Measurements from ENCODE around the gene STOML1.

The STOML1 gene

DNA sequence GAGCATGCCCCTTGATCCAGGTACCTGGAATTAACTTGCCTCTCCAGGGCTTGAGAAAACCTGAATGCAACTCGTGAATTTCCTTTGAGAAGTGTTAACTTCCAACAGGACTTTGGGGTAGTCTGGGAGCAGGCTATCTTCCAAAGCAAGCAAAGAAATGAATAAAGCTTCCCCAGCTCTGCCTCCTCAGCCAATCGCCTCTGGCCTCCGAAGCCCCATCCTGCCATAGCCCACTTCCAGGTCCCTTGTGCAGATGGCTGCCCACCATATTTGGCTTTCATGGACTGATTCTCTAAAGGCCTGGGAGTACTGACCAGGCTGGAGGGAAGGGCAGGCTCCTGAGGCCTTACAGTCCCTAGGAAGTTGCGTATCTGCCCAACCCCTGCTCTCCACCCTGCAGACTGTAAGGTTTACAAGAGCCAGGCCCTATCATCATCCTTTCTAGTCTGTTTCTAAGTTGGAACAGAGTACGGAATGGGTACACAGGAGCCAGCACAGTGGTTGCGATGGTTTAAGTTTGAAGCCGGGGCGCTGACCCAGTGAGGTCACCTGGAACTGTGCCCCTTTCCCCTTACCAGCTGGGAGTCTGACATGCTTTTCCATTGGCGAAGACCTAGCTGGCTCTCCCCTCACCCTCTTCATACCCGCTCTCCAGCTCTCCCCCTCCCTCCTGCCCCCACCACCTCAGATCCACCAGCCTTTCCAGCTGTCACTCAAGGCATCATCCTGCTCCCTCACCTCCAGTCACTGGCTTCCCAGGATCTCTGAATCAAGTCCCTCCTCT is 1.3 kb upstream of the STOML1 start:
- Histone ChIP-seq H3K36me3 (ENCODE audit: insufficient read depth, low read length) (no peaks in the 10 kb centered on the region), H3K4me3 (peak overlapping the region; percentile 92), H3K9ac (ENCODE audit: insufficient read length) (no peak overlapping the region), H3K27ac (no peak overlapping the region), H3K9me3 (ENCODE audit: low read depth, low read length) (no peaks in the 10 kb centered on the region)
- TF ChIP-seq POLR2AphosphoS5 (IDR thresholded peaks at IDR 0.05; ENCODE audit: borderline replicate concordance, low read depth, low read length), result no peak
- no peak for TF ChIP-seq EZH2 (IDR thresholded peaks at IDR 0.05)
- no peak for TF ChIP-seq FOXP2 (optimal IDR thresholded peaks at IDR 0.05; ENCODE audit: control extremely low read depth, extremely low read length, insufficient read depth)
- no peak for DNase-seq (ENCODE audit: low read depth, low spot score)

DNA sequence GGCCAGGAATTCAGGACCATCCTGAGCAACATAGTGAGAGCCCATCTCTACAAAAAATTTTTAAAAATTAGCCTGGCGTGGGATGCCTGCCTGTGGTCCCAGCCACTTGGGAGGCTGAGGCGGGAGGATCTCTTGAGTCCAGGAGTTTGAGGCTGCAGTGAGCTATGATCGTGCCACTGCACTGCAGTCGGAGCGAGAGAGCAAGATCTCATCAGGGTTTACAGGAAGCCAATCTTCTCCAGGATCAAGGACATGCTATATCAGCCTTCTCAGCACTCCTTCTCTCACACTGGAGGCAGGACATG is 451 bp upstream of the STOML1 start:
- Histone ChIP-seq H3K4me3 (peak overlapping the region; percentile 91), H3K9me3 (ENCODE audit: low read depth, low read length) (no peaks in the 10 kb centered on the region), H3K36me3 (ENCODE audit: insufficient read depth, low read length) (no peaks in the 10 kb centered on the region), H3K9ac (ENCODE audit: insufficient read length) (no peak overlapping the region), H3K27ac (no peak overlapping the region)
- TF ChIP-seq EZH2 (IDR thresholded peaks at IDR 0.05) (no peak), POLR2AphosphoS5 (IDR thresholded peaks at IDR 0.05; ENCODE audit: borderline replicate concordance, low read depth, low read length) (no peak), FOXP2 (optimal IDR thresholded peaks at IDR 0.05; ENCODE audit: control extremely low read depth, extremely low read length, insufficient read depth) (no peak)
- no peak for DNase-seq (ENCODE audit: low read depth, low spot score)

DNA sequence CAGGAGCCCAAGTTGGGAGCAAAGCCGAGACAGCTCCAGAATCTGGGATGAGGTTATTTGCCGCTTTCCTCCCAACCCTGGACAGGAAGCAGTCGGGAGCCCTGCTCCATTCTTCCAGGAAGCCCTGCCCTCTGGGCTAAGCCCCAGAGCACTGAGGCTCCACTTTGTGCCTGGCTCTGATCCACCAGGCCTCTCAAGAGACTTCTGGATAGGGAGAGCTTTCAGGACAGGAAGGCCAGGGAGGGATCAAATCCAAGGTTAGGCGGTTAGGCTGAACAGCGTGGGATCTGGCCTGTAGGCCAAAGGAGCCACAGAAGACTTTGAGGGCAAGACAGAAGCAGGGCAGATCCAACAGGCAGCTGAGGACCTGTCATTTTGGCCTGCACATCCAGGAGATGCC is 835 bp downstream of the STOML1 start:
- TF ChIP-seq EZH2 (IDR thresholded peaks at IDR 0.05) (no peak), FOXP2 (optimal IDR thresholded peaks at IDR 0.05; ENCODE audit: control extremely low read depth, extremely low read length, insufficient read depth) (no peak), POLR2AphosphoS5 (IDR thresholded peaks at IDR 0.05; ENCODE audit: borderline replicate concordance, low read depth, low read length) (no peak)
- Histone ChIP-seq H3K36me3 (ENCODE audit: insufficient read depth, low read length) (no peaks in the 10 kb centered on the region), H3K9ac (ENCODE audit: insufficient read length) (peak overlapping the region; percentile 83), H3K27ac (no peak overlapping the region), H3K9me3 (ENCODE audit: low read depth, low read length) (no peaks in the 10 kb centered on the region), H3K4me3 (peak overlapping the region; percentile 91)
- no peak for DNase-seq (ENCODE audit: low read depth, low spot score)

DNA sequence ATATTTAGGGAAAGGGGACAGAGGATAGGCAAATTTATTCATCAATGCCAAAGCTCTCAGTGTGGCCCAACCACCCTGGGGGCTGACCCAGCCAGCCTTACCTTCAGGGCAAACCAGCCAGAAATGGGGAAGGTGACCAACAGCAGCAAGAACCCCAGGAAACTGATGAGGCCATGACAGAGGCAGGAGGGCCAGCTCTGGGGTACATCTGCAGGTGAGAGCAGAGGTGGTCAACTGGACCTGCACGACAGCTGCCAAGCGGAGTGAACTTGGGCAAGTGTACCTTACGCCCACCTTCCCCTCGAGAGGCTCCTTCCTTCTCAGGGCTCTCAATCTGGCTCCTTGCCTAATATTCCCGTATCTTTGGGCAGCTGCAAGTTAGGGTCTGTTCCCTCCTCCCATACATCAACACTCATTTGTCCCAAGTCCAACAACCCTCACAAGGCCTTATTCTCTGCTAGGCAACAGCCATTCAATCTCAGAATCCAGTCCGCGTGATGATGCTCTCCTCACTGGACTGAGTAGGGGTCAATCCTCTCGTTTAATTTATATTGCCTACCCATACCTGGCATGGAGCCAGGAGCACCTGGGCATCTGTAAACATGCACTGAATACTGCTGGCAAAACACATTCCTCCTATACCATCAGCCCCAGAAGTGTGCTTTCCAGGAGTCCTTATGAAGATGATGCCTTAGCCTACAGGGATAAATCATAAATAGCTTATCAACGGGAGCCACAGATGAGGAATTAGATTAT is 1.7 kb downstream of the STOML1 start:
- Histone ChIP-seq H3K27ac (no peak overlapping the region), H3K36me3 (ENCODE audit: insufficient read depth, low read length) (no peaks in the 10 kb centered on the region), H3K9me3 (ENCODE audit: low read depth, low read length) (no peaks in the 10 kb centered on the region), H3K9ac (ENCODE audit: insufficient read length) (no peak overlapping the region), H3K4me3 (no peak overlapping the region)
- no peak for TF ChIP-seq FOXP2 (optimal IDR thresholded peaks at IDR 0.05; ENCODE audit: control extremely low read depth, extremely low read length, insufficient read depth)
- TF ChIP-seq POLR2AphosphoS5 (IDR thresholded peaks at IDR 0.05; ENCODE audit: borderline replicate concordance, low read depth, low read length), result no peak
- TF ChIP-seq EZH2 (IDR thresholded peaks at IDR 0.05), result no peak
- DNase-seq (ENCODE audit: low read depth, low spot score), result no peak

DNA sequence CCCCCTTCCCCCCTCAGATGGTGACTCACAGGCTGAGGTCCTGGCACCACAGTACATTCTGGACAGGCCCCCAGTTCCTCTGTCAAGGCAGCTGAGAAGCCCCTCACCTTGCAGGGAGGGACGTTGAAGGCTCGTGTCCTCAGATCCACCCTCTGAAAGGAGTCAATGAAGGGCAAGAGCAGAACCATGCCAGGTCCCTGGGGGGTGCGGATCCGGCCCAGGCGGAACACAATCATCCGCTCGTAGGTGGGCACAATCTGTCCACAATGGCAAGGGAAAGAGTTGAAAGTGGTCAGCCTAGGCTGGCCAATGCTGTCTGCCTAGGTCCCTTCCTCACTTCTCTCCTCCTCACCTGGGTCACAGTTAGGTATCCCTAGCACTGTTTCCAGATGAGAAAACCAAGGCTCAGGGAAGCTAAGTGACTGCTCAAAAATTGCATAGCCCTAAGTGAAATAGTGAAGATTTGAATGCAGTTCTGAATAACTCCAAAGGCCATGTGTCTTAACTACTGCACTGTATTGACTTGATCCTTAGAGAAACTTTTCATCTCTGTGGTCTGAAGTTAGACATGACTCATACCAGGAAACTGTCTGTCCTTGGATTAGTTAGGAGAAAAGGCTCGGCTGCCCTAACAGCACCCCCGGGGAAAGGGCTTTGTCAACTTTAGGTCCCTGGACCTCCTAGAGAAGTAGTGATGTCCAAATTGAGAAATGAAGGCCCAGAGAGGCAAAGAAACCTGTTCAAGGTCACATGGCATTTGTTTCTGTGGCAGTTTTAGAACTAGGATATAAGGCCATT is 2.9 kb downstream of the STOML1 start:
- no peaks in the 10 kb centered on the region for H3K9me3 ChIP-seq (ENCODE audit: low read depth, low read length)
- H3K27ac ChIP-seq, result no peak overlapping the region
- H3K36me3 ChIP-seq (ENCODE audit: insufficient read depth, low read length), result no peaks in the 10 kb centered on the region
- H3K4me3 ChIP-seq, result no peak overlapping the region
- no peak overlapping the region for H3K9ac ChIP-seq (ENCODE audit: insufficient read length)
- TF ChIP-seq FOXP2 (optimal IDR thresholded peaks at IDR 0.05; ENCODE audit: control extremely low read depth, extremely low read length, insufficient read depth) (no peak), EZH2 (IDR thresholded peaks at IDR 0.05) (no peak), POLR2AphosphoS5 (IDR thresholded peaks at IDR 0.05; ENCODE audit: borderline replicate concordance, low read depth, low read length) (no peak)
- no peak for DNase-seq (ENCODE audit: low read depth, low spot score)

DNA sequence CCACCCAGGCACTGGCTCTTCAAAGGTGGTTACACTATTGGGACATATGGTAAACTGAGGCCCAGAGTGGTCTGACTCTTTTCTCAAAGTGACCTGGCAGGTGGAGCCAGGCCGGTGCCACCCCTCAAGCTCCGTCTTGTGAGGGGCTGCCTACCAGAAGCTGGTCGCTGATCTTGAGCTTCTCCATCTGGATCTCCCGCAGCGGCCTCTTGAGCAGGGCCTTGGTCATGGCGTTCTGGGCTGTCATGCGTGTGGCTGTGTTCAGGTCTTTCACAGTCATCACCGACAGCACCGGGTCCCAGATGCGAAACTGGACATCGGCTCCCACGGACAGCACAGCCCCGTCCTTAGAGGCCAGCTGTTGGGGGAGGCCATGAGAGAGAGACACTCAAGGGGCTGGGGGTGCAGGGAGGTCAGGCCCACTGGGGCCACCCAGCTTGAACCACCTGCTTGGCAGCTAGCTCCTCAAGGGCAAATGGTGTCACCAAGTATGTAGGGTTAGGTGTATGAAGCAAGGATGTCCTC is 3.6 kb downstream of the STOML1 start:
- no peak for DNase-seq (ENCODE audit: low read depth, low spot score)
- no peak overlapping the region for H3K4me3 ChIP-seq
- H3K9me3 ChIP-seq (ENCODE audit: low read depth, low read length), result no peaks in the 10 kb centered on the region
- no peak overlapping the region for H3K27ac ChIP-seq
- no peak for TF ChIP-seq EZH2 (IDR thresholded peaks at IDR 0.05)
- TF ChIP-seq POLR2AphosphoS5 (IDR thresholded peaks at IDR 0.05; ENCODE audit: borderline replicate concordance, low read depth, low read length), result no peak
- no peak for TF ChIP-seq FOXP2 (optimal IDR thresholded peaks at IDR 0.05; ENCODE audit: control extremely low read depth, extremely low read length, insufficient read depth)
- H3K36me3 ChIP-seq (ENCODE audit: insufficient read depth, low read length), result no peaks in the 10 kb centered on the region
- no peak overlapping the region for H3K9ac ChIP-seq (ENCODE audit: insufficient read length)

DNA sequence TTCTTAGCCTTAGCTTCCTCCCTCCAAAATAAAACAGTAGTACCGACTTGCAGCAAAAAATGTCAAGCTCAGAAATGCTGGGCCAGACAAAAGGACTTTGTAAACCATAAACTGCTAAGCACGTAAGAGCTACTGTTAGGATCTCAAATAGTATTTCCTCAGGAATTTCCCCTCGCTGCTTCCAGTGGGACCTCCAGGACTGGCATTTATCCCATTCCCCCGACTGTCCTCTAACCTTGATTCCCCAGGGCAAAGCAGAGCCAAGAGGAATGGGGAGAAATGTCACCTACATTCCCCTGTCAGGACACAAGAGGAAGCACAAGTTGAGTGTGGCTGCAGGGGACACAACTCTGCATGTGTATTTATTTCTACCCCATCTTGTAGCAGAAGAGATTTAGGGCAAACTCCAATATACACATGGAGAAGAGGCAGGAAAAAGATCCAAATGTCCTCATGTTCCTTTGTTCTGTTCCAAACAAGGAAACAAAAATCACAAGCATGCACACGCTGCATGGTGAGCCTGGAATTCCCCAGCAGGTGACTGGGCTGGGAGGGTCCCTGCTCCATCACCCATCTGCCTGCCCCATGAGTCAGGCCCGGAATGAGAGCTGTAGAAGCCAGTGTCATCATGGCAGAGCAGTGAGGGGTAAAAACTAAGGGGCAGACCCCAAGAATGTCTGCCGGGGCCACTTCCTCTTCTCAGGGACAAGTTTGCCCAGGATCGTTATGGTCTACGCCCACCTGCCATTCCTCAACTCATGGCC is 4.2 kb downstream of the STOML1 start:
- no peak for DNase-seq (ENCODE audit: low read depth, low spot score)
- H3K9ac ChIP-seq (ENCODE audit: insufficient read length), result no peak overlapping the region
- H3K27ac ChIP-seq, result no peak overlapping the region
- H3K9me3 ChIP-seq (ENCODE audit: low read depth, low read length), result no peaks in the 10 kb centered on the region
- H3K36me3 ChIP-seq (ENCODE audit: insufficient read depth, low read length), result no peaks in the 10 kb centered on the region
- no peak overlapping the region for H3K4me3 ChIP-seq
- no peak for TF ChIP-seq FOXP2 (optimal IDR thresholded peaks at IDR 0.05; ENCODE audit: control extremely low read depth, extremely low read length, insufficient read depth)
- no peak for TF ChIP-seq EZH2 (IDR thresholded peaks at IDR 0.05)
- TF ChIP-seq POLR2AphosphoS5 (IDR thresholded peaks at IDR 0.05; ENCODE audit: borderline replicate concordance, low read depth, low read length), result no peak

All from SK-N-MC (cell line).